Loucy (cell line): ENCODE results near the gene NANOS3.

ENCODE experiments used
- H2AFZ ChIP-seq: fragments of 200-600 bp; sonication (generic); 2 replicates; pipeline ENCODE4 v1.6.0; 2016; ENCODE audit warnings: antibody characterized with exemption, mild to moderate bottlenecking, low read length, moderate library complexity
- H3F3A ChIP-seq: fragments of 200-600 bp; 2 replicates; pipeline ENCODE4 v1.6.0; 2016; ENCODE audit warnings: antibody characterized with exemption, low read depth, mild to moderate bottlenecking
- H3K27me3 ChIP-seq: fragments of 200-600 bp; sonication (generic); 2 replicates; pipeline ENCODE4 v1.6.1; 2014; ENCODE audit warnings: low read length, mild to moderate bottlenecking; ENCODE audit not compliant: insufficient read depth, poor library complexity, severe bottlenecking
- H3K36me3 ChIP-seq: fragments of 200-600 bp; sonication (generic); 2 replicates; pipeline ENCODE4 v1.6.1; 2016; ENCODE audit warnings: low read length; ENCODE audit not compliant: insufficient read depth
- H3K4me1 ChIP-seq: fragments of 200-600 bp; sonication (generic); 2 replicates; pipeline ENCODE4 v1.5.1; 2014; ENCODE audit warnings: low read length, mild to moderate bottlenecking; ENCODE audit not compliant: insufficient read depth, poor library complexity, severe bottlenecking
- H3K4me2 ChIP-seq: fragments of 200-600 bp; sonication (generic); 2 replicates; pipeline ENCODE4 v1.6.0; 2014; ENCODE audit warnings: antibody characterized with exemption, low read length, low read depth, mild to moderate bottlenecking; ENCODE audit not compliant: poor library complexity, severe bottlenecking
- H3K4me3 ChIP-seq: fragments of 200-600 bp; sonication (generic); 2 replicates; pipeline ENCODE4 v1.5.1; 2014; ENCODE audit warnings: low read length, mild to moderate bottlenecking, mixed read lengths; ENCODE audit not compliant: poor library complexity, severe bottlenecking
- H3K79me2 ChIP-seq: fragments of 200-600 bp; sonication (generic); 2 replicates; pipeline ENCODE4 v1.6.1; 2014; ENCODE audit warnings: low read length; ENCODE audit not compliant: insufficient read depth
- H3K9ac ChIP-seq: fragments of 200-600 bp; sonication (generic); 2 replicates; pipeline ENCODE4 v1.6.0; 2014; ENCODE audit warnings: mild to moderate bottlenecking, low read depth, low read length, moderate library complexity; ENCODE audit not compliant: poor library complexity, severe bottlenecking
- H3K9me2 ChIP-seq: fragments of 200-600 bp; sonication (generic); replicated peaks from 2 replicates; pipeline ENCODE4 v1.6.1; 2016; ENCODE audit warnings: low read depth, low read length, mixed read lengths
- H3K9me3 ChIP-seq: fragments of 200-600 bp; sonication (generic); 2 replicates; pipeline ENCODE4 v1.6.1; 2014; ENCODE audit warnings: mild to moderate bottlenecking, antibody characterized with exemption, low read length, low read depth; ENCODE audit not compliant: insufficient read depth
- H4K20me1 ChIP-seq: fragments of 200-600 bp; sonication (generic); 2 replicates; pipeline ENCODE4 v1.6.0; 2014; ENCODE audit warnings: antibody characterized with exemption, low read length, mild to moderate bottlenecking; ENCODE audit not compliant: insufficient read depth, poor library complexity, severe bottlenecking
- EZH2phosphoT487 ChIP-seq: fragments of 200-600 bp; IDR thresholded peaks from 2 replicates; pipeline ENCODE4 v1.6.1; 2018; ENCODE audit warnings: antibody characterized with exemption, mild to moderate bottlenecking, moderate library complexity, borderline replicate concordance
- TF ChIP-seq, protein P1 (sequence below): fragments of 200-600 bp; sonication (generic); conservative IDR thresholded peaks from 2 replicates; pipeline ENCODE4 v1.5.1; 2014; ENCODE audit warnings: mild to moderate bottlenecking, antibody characterized with exemption, low read length

NANOS3 gene

GRCh38 chr19:13875824-13876223 lies 1.1 kb upstream of the NANOS3 start:
- H3K4me3 ChIP-seq = no peak overlapping the region
- no peaks in the 10 kb centered on the region for H3F3A ChIP-seq
- peaks cover 6% of the 10 kb centered on the region for H3K4me1 ChIP-seq
- H2AFZ ChIP-seq = no peak overlapping the region
- H3K9me2 ChIP-seq = no peaks in the 10 kb centered on the region
- TF ChIP-seq, protein P1, sequence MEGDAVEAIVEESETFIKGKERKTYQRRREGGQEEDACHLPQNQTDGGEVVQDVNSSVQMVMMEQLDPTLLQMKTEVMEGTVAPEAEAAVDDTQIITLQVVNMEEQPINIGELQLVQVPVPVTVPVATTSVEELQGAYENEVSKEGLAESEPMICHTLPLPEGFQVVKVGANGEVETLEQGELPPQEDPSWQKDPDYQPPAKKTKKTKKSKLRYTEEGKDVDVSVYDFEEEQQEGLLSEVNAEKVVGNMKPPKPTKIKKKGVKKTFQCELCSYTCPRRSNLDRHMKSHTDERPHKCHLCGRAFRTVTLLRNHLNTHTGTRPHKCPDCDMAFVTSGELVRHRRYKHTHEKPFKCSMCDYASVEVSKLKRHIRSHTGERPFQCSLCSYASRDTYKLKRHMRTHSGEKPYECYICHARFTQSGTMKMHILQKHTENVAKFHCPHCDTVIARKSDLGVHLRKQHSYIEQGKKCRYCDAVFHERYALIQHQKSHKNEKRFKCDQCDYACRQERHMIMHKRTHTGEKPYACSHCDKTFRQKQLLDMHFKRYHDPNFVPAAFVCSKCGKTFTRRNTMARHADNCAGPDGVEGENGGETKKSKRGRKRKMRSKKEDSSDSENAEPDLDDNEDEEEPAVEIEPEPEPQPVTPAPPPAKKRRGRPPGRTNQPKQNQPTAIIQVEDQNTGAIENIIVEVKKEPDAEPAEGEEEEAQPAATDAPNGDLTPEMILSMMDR = no peak
- TF ChIP-seq EZH2phosphoT487 = no peak
- H4K20me1 ChIP-seq = peaks cover 7% of the 10 kb centered on the region
- no peaks in the 10 kb centered on the region for H3K27me3 ChIP-seq
- H3K79me2 ChIP-seq = peaks cover 17% of the 10 kb centered on the region; the same call in 1 of the 2 replicates
- no peaks in the 10 kb centered on the region; the same call in 1 of the 2 replicates for H3K36me3 ChIP-seq
- H3K9ac ChIP-seq = no peak overlapping the region
- no peaks in the 10 kb centered on the region for H3K9me3 ChIP-seq
- H3K4me2 ChIP-seq = no peak overlapping the region

DNA sequence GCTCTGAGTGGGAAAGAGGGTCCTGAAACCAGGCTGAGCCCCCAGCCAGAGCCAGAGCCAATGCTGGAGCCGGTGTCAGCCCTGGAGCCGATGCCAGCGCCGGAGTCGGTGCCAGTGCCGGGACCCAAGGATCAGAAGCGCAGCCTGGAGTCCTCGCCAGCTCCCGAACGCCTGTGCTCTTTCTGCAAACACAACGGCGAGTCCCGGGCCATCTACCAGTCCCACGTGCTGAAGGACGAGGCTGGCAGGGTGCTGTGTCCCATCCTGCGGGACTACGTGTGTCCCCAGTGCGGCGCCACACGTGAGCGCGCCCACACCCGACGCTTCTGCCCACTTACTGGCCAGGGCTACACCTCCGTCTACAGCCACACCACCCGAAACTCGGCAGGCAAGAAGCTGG lies 369 bp downstream of the NANOS3 start:
- no peak overlapping the region for H3K9ac ChIP-seq
- peaks cover 7% of the 10 kb centered on the region for H4K20me1 ChIP-seq
- H3K9me3 ChIP-seq = no peaks in the 10 kb centered on the region
- H3K79me2 ChIP-seq = peaks cover 7% of the 10 kb centered on the region; the same call in 1 of the 2 replicates
- no peak overlapping the region for H2AFZ ChIP-seq
- no peaks in the 10 kb centered on the region; the same call in 1 of the 2 replicates for H3K36me3 ChIP-seq
- no peaks in the 10 kb centered on the region for H3K27me3 ChIP-seq
- H3K9me2 ChIP-seq = no peaks in the 10 kb centered on the region
- TF ChIP-seq, protein P1 = no peak
- TF ChIP-seq EZH2phosphoT487 = no peak
- H3K4me2 ChIP-seq = no peak overlapping the region
- peaks cover 21% of the 10 kb centered on the region for H3K4me1 ChIP-seq
- no peak overlapping the region for H3K4me3 ChIP-seq
- no peaks in the 10 kb centered on the region for H3F3A ChIP-seq

DNA sequence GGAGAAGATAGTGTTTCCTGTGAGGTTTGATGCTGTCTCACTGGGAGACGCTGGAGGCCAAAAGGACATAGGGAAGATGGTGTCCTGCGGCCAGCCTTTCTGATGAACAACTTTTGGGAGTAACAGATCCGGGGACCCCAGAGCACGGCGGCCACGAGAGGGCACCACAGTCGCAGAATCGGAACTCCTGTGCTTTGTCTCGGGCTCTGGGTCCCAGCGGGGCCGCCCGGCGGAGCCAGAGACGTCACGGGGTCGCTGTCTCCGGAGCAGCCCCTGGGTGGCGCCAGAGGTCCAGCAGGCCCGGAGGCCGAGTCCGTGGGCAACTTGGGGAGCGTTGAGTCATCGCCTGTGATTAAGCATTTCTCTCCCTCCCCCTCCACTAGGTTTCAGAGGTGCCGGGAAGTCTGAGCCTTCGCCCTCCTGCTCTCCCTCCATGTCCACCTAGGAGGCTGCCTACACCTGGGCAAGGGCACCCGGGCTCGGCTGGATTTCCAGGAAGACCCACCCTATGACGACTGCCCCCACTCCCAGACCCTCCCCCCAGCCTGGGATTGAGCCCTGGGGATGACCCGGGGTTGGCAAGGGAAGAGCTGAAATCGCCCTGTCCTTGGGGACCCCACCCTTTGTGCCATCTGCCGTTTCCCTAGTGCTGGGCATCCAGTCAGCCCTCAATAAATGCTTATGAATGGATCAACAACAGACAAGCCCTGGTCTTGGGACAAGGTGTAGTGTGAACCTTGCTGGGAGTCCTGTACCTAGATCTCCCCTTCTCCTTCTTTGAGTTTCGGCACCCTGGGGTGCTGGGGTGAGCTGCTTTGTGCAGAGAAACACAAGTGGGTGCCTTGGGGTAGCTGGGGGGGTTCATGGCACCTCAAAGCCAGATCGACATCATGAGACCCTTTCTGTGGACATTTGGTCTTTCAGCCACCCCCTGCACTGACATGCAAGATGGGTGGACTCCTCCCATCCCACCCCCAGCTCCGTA lies 3.4 kb downstream of the NANOS3 start:
- H4K20me1 ChIP-seq = peaks cover 5% of the 10 kb centered on the region
- no peak overlapping the region for H2AFZ ChIP-seq
- no peaks in the 10 kb centered on the region for H3K36me3 ChIP-seq
- H3K79me2 ChIP-seq = no peaks in the 10 kb centered on the region; the same call in 1 of the 2 replicates
- peak overlapping the region; percentile 72 for H3K9ac ChIP-seq
- H3K4me2 ChIP-seq = peak overlapping the region; percentile 79
- peak overlapping the region; percentile 68 for H3K4me3 ChIP-seq
- no peaks in the 10 kb centered on the region for H3K9me3 ChIP-seq
- no peaks in the 10 kb centered on the region for H3K27me3 ChIP-seq
- H3K9me2 ChIP-seq = no peaks in the 10 kb centered on the region
- no peaks in the 10 kb centered on the region for H3F3A ChIP-seq
- peaks cover 38% of the 10 kb centered on the region for H3K4me1 ChIP-seq
- TF ChIP-seq, protein P1 = peak; percentile 97
- TF ChIP-seq EZH2phosphoT487 = no peak
